HG02798 (cell line): ENCODE measurements around the gene HEMK1.

Experiments used
- ATAC-seq: cut with Tn5 transposase; IDR thresholded peaks from one replicate; pipeline ENCODE4 v1.9.1; 2021; ENCODE audit warnings: mild to moderate bottlenecking; ENCODE audit not compliant: unreplicated experiment, poor library complexity

The HEMK1 gene

GRCh38 chr3:50630394-50630793, 61.1 kb downstream of the HEMK1 start:
- ATAC-seq: no peak

GRCh38 chr3:50630877-50631276, 61.6 kb downstream of the HEMK1 start:
- ATAC-seq: no peak

GRCh38 chr3:50632450-50632849, 63.1 kb downstream of the HEMK1 start:
- ATAC-seq: no peak

DNA sequence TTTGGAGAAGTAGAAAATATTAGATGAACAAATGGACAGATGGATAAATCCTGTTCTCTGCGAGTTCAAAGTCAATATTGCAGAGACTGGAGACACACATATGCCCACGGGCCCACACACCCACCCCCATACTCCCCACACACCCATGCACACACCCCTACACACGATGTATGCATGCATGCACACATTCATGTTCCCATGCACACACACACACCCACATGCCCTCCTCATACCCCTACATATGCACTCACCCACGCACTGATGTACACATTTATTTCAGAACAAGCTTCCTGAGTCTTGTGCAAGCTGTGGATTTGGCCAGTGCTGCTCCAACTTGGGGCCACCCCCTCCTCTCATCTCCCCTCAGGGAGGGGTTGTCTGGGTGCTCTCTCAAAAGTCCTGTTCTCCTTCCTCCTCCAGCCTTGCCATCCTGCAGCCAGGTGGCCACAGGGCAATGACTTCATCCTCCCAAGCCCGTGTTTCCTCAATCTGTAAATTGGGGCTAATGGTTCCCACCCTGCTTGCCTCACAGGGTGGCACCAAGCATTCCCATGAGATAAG, 64.0 kb downstream of the HEMK1 start:
- ATAC-seq: no peak

DNA sequence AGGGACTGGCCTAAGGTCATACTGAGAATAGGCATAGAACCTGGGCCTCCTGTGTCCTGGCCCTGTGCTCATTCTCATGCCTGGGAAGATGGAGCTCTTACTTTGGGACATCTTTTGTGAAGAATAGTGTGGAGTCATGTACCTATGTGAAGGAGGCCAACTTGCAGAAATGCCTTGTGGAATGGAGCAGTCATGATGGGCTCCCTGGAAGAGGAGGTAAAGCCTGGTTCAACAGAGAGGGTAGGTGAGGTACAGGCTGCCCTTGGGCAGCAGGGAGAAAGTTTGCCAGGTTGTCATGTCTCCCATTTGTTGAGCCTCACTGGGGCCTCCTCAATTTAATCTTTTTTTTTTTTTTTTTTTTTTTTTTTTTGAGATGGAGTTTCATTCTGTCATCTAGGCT, 65.7 kb downstream of the HEMK1 start:
- no peak for ATAC-seq

GRCh38 chr3:50637011-50637410, 67.7 kb downstream of the HEMK1 start:
- ATAC-seq: no peak

- no peak for ATAC-seq
Measured at GRCh38 chr3:50637945-50638344, 68.6 kb downstream of the HEMK1 start.

GRCh38 chr3:50639055-50639494, 69.8 kb downstream of the HEMK1 start:
- no peak for ATAC-seq

DNA sequence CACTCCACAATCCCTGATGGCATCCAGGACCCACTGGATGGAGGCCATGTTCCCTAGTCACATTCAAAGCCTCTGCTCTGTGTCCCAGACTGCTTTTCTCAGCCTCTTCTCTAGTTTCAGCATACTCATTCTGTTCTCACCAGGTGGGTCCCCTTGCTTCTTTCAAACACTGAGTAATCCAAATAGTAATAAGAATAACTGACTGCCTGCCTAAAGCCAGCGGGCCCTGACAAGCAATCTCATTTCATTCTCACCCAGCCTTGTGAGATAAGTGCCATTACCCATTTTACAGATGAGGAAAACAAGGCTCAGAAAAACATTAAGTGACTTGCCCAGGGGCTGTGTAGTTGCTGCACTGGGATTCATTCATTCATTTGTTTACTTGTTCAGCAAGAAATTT, 73.1 kb downstream of the HEMK1 start:
- ATAC-seq: no peak

- ATAC-seq: no peak
Measured at GRCh38 chr3:50644561-50644960, 75.2 kb downstream of the HEMK1 start.

DNA sequence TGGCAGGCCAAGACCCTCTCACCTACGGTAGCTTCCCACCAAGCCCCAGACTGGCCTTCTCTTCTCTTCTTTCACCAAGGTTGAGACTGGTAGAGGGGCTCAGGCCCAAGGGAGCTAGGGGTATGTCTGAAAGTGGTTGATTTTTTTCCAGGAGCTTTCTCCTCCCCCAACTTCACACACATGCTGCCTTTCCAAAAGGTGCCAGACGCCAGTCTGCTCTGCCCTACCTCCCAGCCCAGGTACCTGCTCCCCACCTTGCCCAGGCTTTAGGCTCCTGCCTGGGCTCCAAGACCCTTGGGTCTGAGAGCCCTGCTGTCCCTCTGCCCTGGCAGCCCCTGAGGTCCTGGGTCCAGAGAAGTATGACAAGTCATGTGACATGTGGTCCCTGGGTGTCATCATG, 76.1 kb downstream of the HEMK1 start:
- no peak for ATAC-seq
